ENCODE measurements around the gene KBTBD8.

KBTBD8 gene

GRCh38 chr3:67034371-67034770 lies 36.3 kb downstream of the KBTBD8 start:
- DNase-seq (ENCODE audit: low spot score) = no peak

GRCh38 chr3:67037615-67038014 lies 39.5 kb downstream of the KBTBD8 start:
- no peak for DNase-seq (ENCODE audit: low spot score)

- DNase-seq (ENCODE audit: low spot score) = no peak
Measured at GRCh38 chr3:67044295-67044694, 46.2 kb downstream of the KBTBD8 start.

- DNase-seq (ENCODE audit: low spot score) = no peak
Measured at GRCh38 chr3:67044955-67045354, 46.8 kb downstream of the KBTBD8 start.

- DNase-seq (ENCODE audit: low spot score) = no peak
Measured at GRCh38 chr3:67045711-67046465, 47.8 kb downstream of the KBTBD8 start.

GRCh38 chr3:67047051-67047450 lies 48.9 kb downstream of the KBTBD8 start:
- no peak for DNase-seq (ENCODE audit: low spot score)

GRCh38 chr3:67048067-67048714 lies 50.1 kb downstream of the KBTBD8 start:
- no peak for DNase-seq (ENCODE audit: low spot score)

- DNase-seq (ENCODE audit: low spot score) = no peak
Measured at GRCh38 chr3:67048715-67049074, 50.6 kb downstream of the KBTBD8 start.

- DNase-seq (ENCODE audit: low spot score) = no peak
Measured at GRCh38 chr3:67059443-67059842, 61.3 kb downstream of the KBTBD8 start.

Data from LoVo (cell line).